ENCODE measurements around the gene MAPKAP1.
A peak's percentile ranks its signal among the peaks of the same experiment; 100 is the strongest.

Gene MAPKAP1

GRCh38 chr9:125536167-125536772 is 170.7 kb downstream of the MAPKAP1 start:
- DNase-seq (ENCODE audit: low read depth), result no peak

DNA sequence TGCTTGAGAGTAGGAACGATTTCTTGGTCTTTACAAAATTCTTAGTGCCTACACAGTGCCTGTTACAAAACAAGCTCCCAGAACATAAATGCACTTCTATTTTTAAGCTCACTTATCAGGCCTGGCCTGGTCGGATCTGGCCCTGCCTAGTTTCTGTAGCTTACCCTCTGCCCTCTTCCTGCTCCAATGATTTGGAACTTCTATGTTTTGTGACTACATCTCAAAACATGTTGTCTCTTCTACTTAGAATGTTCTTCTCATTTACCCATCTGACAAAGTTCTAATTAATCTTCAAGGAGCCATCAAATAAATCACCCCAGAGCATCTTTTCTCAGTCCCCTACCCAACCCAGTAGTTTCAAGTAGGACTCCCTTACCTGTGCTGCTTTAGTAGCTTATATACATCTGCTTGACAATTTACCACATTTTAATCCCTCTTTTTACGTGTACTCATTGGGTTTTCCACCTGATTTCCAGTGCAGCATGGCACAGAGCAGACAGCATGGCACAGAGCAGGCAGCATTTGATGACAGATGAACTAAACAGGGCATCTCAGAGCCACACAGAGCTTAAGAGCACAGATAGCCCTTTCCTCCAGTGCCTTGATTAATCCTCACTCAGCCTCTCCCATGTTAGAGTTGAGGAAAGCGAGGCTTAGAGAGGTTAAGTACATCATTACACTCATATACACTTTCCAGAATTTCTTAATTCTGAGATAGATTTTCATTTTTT is 171.9 kb downstream of the MAPKAP1 start:
- no peak for DNase-seq (ENCODE audit: low read depth)

GRCh38 chr9:125532812-125533594 is 174.0 kb downstream of the MAPKAP1 start:
- no peak for DNase-seq (ENCODE audit: low read depth)

GRCh38 chr9:125532412-125532811 is 174.6 kb downstream of the MAPKAP1 start:
- DNase-seq (ENCODE audit: low read depth), result no peak

GRCh38 chr9:125529589-125530515 is 177.2 kb downstream of the MAPKAP1 start:
- DNase-seq (ENCODE audit: low read depth), result no peak

- no peak for DNase-seq (ENCODE audit: low read depth)
Observed at GRCh38 chr9:125529107-125529506, 177.9 kb downstream of the MAPKAP1 start.

GRCh38 chr9:125527471-125528002 is 179.5 kb downstream of the MAPKAP1 start:
- DNase-seq (ENCODE audit: low read depth), result no peak

DNA sequence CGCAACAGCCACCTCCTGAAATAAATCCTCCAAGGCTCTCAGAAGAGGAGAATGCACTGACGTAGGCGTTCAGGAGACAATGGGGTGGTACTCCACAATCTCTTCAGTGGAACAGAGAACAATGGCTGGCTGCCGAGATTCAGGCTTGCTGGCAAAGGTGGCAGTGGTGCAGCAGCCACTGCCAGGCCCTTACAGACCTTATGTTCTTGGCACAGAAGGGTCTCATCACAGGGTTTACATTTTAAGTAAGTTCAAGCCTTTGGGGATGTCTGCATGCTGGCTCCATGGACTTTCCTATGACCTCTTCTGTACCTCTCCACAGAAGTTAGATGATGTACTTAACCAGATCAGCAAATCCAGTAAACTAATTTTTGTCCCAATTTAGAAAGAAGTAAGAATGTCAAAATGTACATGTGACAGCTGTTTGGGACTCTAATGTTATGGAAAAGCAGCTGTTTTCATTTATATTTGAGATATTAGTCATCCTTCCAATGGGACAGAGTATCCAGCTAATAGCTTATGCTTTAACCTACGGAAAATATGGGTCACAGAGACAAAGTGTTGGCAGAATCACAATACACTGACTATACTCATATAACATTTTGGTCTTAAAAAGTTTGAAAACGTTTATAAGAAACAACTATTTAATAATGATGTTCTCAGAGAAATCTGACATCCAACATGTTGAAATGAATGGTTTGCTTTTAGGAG is 180.9 kb downstream of the MAPKAP1 start:
- DNase-seq (ENCODE audit: low read depth), result peak; percentile 95

GRCh38 chr9:125524583-125525355 is 182.2 kb downstream of the MAPKAP1 start:
- no peak for DNase-seq (ENCODE audit: low read depth)

- DNase-seq (ENCODE audit: low read depth), result no peak
Observed at GRCh38 chr9:125523681-125524080, 183.3 kb downstream of the MAPKAP1 start.

- peak; percentile 74 for DNase-seq (ENCODE audit: low read depth)
Observed at GRCh38 chr9:125522328-125522725, 184.7 kb downstream of the MAPKAP1 start.

GRCh38 chr9:125521462-125522327 is 185.3 kb downstream of the MAPKAP1 start:
- DNase-seq (ENCODE audit: low read depth), result peak; percentile 71

- no peak for DNase-seq (ENCODE audit: low read depth)
Observed at GRCh38 chr9:125519734-125520133, 187.3 kb downstream of the MAPKAP1 start.

DNA sequence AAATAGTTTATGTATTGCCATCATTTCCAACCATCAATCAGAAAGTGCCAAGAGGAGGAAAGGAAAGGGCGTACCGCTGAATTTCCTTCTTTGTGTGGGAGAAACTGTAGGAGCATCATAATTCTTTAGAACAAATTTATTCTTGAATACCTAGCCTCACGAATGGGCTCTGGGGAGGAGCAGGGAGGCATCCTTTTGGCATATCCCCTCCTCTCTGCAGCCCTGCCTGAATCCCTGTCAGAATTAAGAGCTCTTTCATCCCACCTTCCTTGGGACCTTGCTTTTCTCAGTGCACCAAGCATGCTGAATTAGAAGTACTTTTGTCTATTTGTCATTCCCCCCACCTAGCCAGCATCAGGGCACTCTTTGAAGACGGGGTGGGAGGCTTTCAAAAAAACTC is 189.4 kb downstream of the MAPKAP1 start:
- DNase-seq (ENCODE audit: low read depth), result no peak

GRCh38 chr9:125515983-125516940 is 190.7 kb downstream of the MAPKAP1 start:
- peak; percentile 79 for DNase-seq (ENCODE audit: low read depth)

DNA sequence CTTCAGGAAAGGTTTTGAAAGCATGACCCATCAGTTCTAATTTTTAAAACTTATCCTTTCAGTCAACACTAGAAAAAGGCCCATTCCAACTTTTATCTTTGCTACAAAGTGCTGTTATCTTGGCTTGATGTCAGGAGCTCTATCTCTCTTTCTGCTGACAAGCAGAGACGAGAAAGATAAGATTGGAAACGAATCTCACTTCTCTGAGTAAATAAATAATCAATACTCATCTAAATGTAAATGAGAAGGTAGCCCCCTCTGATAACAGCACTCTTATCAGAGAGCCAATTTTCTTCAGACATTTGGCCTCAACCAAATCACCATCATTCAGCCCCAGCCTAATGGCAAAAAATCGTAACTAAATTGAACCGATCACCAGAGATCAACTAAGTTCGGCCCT is 191.7 kb downstream of the MAPKAP1 start:
- no peak for DNase-seq (ENCODE audit: low read depth)

GRCh38 chr9:125514468-125514867 is 192.5 kb downstream of the MAPKAP1 start:
- DNase-seq (ENCODE audit: low read depth), result no peak
